Activated CD4-positive, alpha-beta T cell treated with anti-CD3 and anti-CD28 coated beads for 36 hours (primary cell): ENCODE results near the gene IFI27L2. TPM values are rescaled to one million over a fixed set of nuclear protein-coding genes. Genes with fewer than 3 reads are reported as not detected.

Source experiments
- ATAC-seq: fragments of 200-7000 bp; cut with Tn5 transposase; one replicate; pipeline ENCODE4 v1.10.0; 2021; ENCODE audit warnings: mild to moderate bottlenecking, moderate library complexity
- CTCF ChIA-PET: fragments of 350-600 bp; sonication (Branson Sonifier 250); formaldehyde crosslinking; loops from one replicate; lab custom pipeline; 2021; ENCODE audit warnings: antibody characterized with exemption; lab: Charles Lee
- POLR2A ChIA-PET: fragments of 350-600 bp; sonication (Branson Sonifier 250); formaldehyde crosslinking; loops from one replicate; lab custom pipeline; 2021; ENCODE audit warnings: antibody characterized with exemption, inconsistent platforms; lab: Charles Lee
- DNase-seq: peaks from one replicate; pipeline ENCODE4 v3.0.0-alpha.2; 2020
- H3K27ac Mint-ChIP-seq: one replicate; pipeline ENCODE4 v1.8.0; 2021; ENCODE audit warnings: mixed read lengths
- H3K27me3 Mint-ChIP-seq: one replicate; pipeline ENCODE4 v1.8.0; 2021; ENCODE audit warnings: mixed read lengths
- H3K36me3 Mint-ChIP-seq: one replicate; pipeline ENCODE4 v1.8.0; 2021; ENCODE audit warnings: low read depth, mixed read lengths
- H3K4me1 Mint-ChIP-seq: one replicate; pipeline ENCODE4 v1.8.0; 2021; ENCODE audit warnings: mixed read lengths
- H3K4me3 Mint-ChIP-seq: one replicate; pipeline ENCODE4 v1.8.0; 2021; ENCODE audit warnings: mild to moderate bottlenecking, moderate library complexity, mixed read lengths
- H3K9me3 Mint-ChIP-seq: one replicate; pipeline ENCODE4 v1.8.0; 2021; ENCODE audit warnings: low read depth, mixed read lengths
- intact Hi-C, 2 experiments: fragments of 100-400 bp; cut with DNase I in 1 of 2; cut with micrococcal nuclease in 1 of 2; formaldehyde crosslinking; loops; one replicate each; pipeline versions ENCODE4 v1.14.2 to v1.15.1; 2022 to 2024; cut with DNase I, micrococcal nuclease
- total RNA-seq, 2 experiments: library from RNA; stranded (reverse); gene quantifications; one replicate each; pipeline ENCODE4 v1.2.3, GENCODE V29; 2021

IFI27L2 gene
- total RNA-seq, 2 experiments from 2014 or later = 57.3 to 66.9 TPM

GRCh38 chr14:94124582-94125377 is 4.6 kb downstream of the IFI27L2 start:
- ATAC-seq (no peak), DNase-seq (no peak)
- ChIA-PET CTCF (interaction anchor here (0.8 to 1.5 kb wide), 4 partner anchors 12 to 185 kb away, joined by 3 to 4 read pairs (median 4); no protein-coding TSS in a partner anchor), POLR2A (no interaction called here)
- Mint-ChIP-seq H3K9me3 (peaks cover 11% of the 10 kb centered on the region), H3K4me1 (peaks cover 12% of the 10 kb centered on the region), H3K27ac (no peak overlapping the region), H3K4me3 (no peak overlapping the region), H3K27me3 (no peaks in the 10 kb centered on the region), H3K36me3 (peaks cover 3% of the 10 kb centered on the region)
- intact Hi-C loops = no loop called here

GRCh38 chr14:94123868-94124267 is 5.5 kb downstream of the IFI27L2 start:
- intact Hi-C loops = no loop called here
- CTCF ChIA-PET = no interaction called here
- peaks cover 9% of the 10 kb centered on the region for H3K4me1 Mint-ChIP-seq
- peaks cover 3% of the 10 kb centered on the region for H3K36me3 Mint-ChIP-seq
- POLR2A ChIA-PET = no interaction called here
- H3K9me3 Mint-ChIP-seq = peaks cover 11% of the 10 kb centered on the region
- no peak overlapping the region for H3K4me3 Mint-ChIP-seq
- no peak overlapping the region for H3K27ac Mint-ChIP-seq
- H3K27me3 Mint-ChIP-seq = no peaks in the 10 kb centered on the region
- no peak for ATAC-seq
- no peak for DNase-seq

- Mint-ChIP-seq H3K27me3 (no peaks in the 10 kb centered on the region), H3K9me3 (peaks cover 11% of the 10 kb centered on the region)
Observed at GRCh38 chr14:94123296-94123695, 6.1 kb downstream of the IFI27L2 start.

GRCh38 chr14:94122438-94122837 is 7.0 kb downstream of the IFI27L2 start:
- H3K9me3 Mint-ChIP-seq = peaks cover 11% of the 10 kb centered on the region
- intact Hi-C loops = no loop called here
- H3K4me3 Mint-ChIP-seq = no peak overlapping the region
- peaks cover 3% of the 10 kb centered on the region for H3K27me3 Mint-ChIP-seq
- ATAC-seq (no peak), DNase-seq (no peak)
- H3K4me1 Mint-ChIP-seq = no peaks in the 10 kb centered on the region
- ChIA-PET CTCF (interaction anchor here (1.4 kb wide), 1 partner anchor 85 kb away, joined by 5 read pairs; no protein-coding TSS in a partner anchor), POLR2A (no interaction called here)
- no peak overlapping the region for H3K27ac Mint-ChIP-seq
- H3K36me3 Mint-ChIP-seq = peaks cover 3% of the 10 kb centered on the region

More at GRCh38 chr14:94123296-94123695, 6.1 kb downstream of the IFI27L2 start:
- peaks cover 3% of the 10 kb centered on the region for H3K4me1 Mint-ChIP-seq
- ChIA-PET CTCF (no interaction called here), POLR2A (no interaction called here)
- H3K4me3 Mint-ChIP-seq = no peak overlapping the region
- DNase-seq = no peak
- ATAC-seq = no peak
- H3K36me3 Mint-ChIP-seq = peaks cover 3% of the 10 kb centered on the region
- no peak overlapping the region for H3K27ac Mint-ChIP-seq
- intact Hi-C loops = no loop called here

- Mint-ChIP-seq H3K4me3 (no peak overlapping the region), H3K27me3 (peaks cover 4% of the 10 kb centered on the region), H3K27ac (no peak overlapping the region), H3K36me3 (peaks cover 3% of the 10 kb centered on the region), H3K4me1 (no peaks in the 10 kb centered on the region), H3K9me3 (peaks cover 11% of the 10 kb centered on the region)
- ChIA-PET POLR2A (no interaction called here), CTCF (interaction anchor here (0.6 to 1.4 kb wide), 3 partner anchors 15 to 84 kb away, joined by 3 to 5 read pairs (median 3); no protein-coding TSS in a partner anchor)
- DNase-seq (no peak), ATAC-seq (no peak)
- intact Hi-C loops = no loop called here
Observed at GRCh38 chr14:94121485-94121884, 7.9 kb downstream of the IFI27L2 start.

- ATAC-seq (no peak), DNase-seq (no peak)
- Mint-ChIP-seq H3K27me3 (peaks cover 4% of the 10 kb centered on the region), H3K36me3 (peaks cover 3% of the 10 kb centered on the region), H3K9me3 (peaks cover 11% of the 10 kb centered on the region), H3K27ac (no peak overlapping the region), H3K4me1 (no peaks in the 10 kb centered on the region), H3K4me3 (no peak overlapping the region)
- ChIA-PET CTCF (no interaction called here), POLR2A (no interaction called here)
- intact Hi-C loops = no loop called here
Observed at GRCh38 chr14:94120667-94121340, 8.6 kb downstream of the IFI27L2 start.

- Mint-ChIP-seq H3K4me1 (no peaks in the 10 kb centered on the region), H3K9me3 (peaks cover 11% of the 10 kb centered on the region), H3K36me3 (peaks cover 3% of the 10 kb centered on the region), H3K27me3 (peaks cover 8% of the 10 kb centered on the region), H3K4me3 (no peak overlapping the region), H3K27ac (no peak overlapping the region)
- intact Hi-C loops = no loop called here
- ChIA-PET CTCF (interaction anchor here (0.7 kb wide), 1 partner anchor 17 kb away, joined by 3 read pairs; no protein-coding TSS in a partner anchor), POLR2A (no interaction called here)
- ATAC-seq = no peak
- DNase-seq = no peak
Observed at GRCh38 chr14:94119071-94119470, 10.3 kb downstream of the IFI27L2 start.

- H3K36me3 Mint-ChIP-seq = peaks cover 3% of the 10 kb centered on the region
- H3K4me3 Mint-ChIP-seq = no peak overlapping the region
- H3K9me3 Mint-ChIP-seq = peaks cover 11% of the 10 kb centered on the region
- ATAC-seq (no peak), DNase-seq (no peak)
- intact Hi-C loops = no loop called here
- no peak overlapping the region for H3K27ac Mint-ChIP-seq
- ChIA-PET CTCF (interaction anchor here (0.9 kb wide), 1 partner anchor 83 kb away, joined by 3 read pairs; no protein-coding TSS in a partner anchor), POLR2A (no interaction called here)
- peaks cover 8% of the 10 kb centered on the region for H3K27me3 Mint-ChIP-seq
- no peaks in the 10 kb centered on the region for H3K4me1 Mint-ChIP-seq
Observed at GRCh38 chr14:94117856-94118255, 11.5 kb downstream of the IFI27L2 start.

- Mint-ChIP-seq H3K4me3 (no peak overlapping the region), H3K4me1 (no peaks in the 10 kb centered on the region), H3K27ac (no peak overlapping the region), H3K9me3 (peaks cover 9% of the 10 kb centered on the region), H3K27me3 (peaks cover 8% of the 10 kb centered on the region), H3K36me3 (peaks cover 3% of the 10 kb centered on the region)
- ChIA-PET CTCF (no interaction called here), POLR2A (no interaction called here)
- intact Hi-C loops = no loop called here
- no peak for DNase-seq
- no peak for ATAC-seq
Observed at GRCh38 chr14:94116701-94117100, 12.7 kb downstream of the IFI27L2 start.

- intact Hi-C loops = no loop called here
- no peaks in the 10 kb centered on the region for H3K4me1 Mint-ChIP-seq
- peaks cover 2% of the 10 kb centered on the region for H3K36me3 Mint-ChIP-seq
- ATAC-seq (no peak), DNase-seq (no peak)
- CTCF ChIA-PET = interaction anchor here (0.6 to 1.6 kb wide), 3 partner anchors 13 to 51 kb away, joined by 3 to 5 read pairs (median 4); no protein-coding TSS in a partner anchor
- peaks cover 2% of the 10 kb centered on the region for H3K9me3 Mint-ChIP-seq
- H3K27me3 Mint-ChIP-seq = peaks cover 8% of the 10 kb centered on the region
- H3K4me3 Mint-ChIP-seq = no peak overlapping the region
- H3K27ac Mint-ChIP-seq = peak overlapping the region; percentile 43
- POLR2A ChIA-PET = no interaction called here
Observed at GRCh38 chr14:94115631-94116030, 13.8 kb downstream of the IFI27L2 start.

- Mint-ChIP-seq H3K27ac (no peak overlapping the region), H3K4me1 (no peaks in the 10 kb centered on the region), H3K4me3 (no peak overlapping the region), H3K27me3 (peaks cover 8% of the 10 kb centered on the region), H3K9me3 (no peaks in the 10 kb centered on the region), H3K36me3 (no peaks in the 10 kb centered on the region)
- intact Hi-C loops = no loop called here
- POLR2A ChIA-PET = no interaction called here
- DNase-seq (no peak), ATAC-seq (no peak)
- CTCF ChIA-PET = interaction anchor here (1.1 to 1.6 kb wide), 2 partner anchors 14 to 22 kb away, joined by 4 to 5 read pairs; no protein-coding TSS in a partner anchor
Observed at GRCh38 chr14:94115058-94115591, 14.3 kb downstream of the IFI27L2 start.
